ENCODE results near the gene GPATCH2. TPM values are rescaled to one million over a fixed set of nuclear protein-coding genes. Genes with fewer than 3 reads are reported as not detected.

Gene GPATCH2
- total RNA-seq, 2 experiments from 2014 or later = 9.2 to 9.6 TPM

- H3K9me3 Mint-ChIP-seq = no peaks in the 10 kb centered on the region
- no peaks in the 10 kb centered on the region for H3K36me3 ChIP-seq (ENCODE audit: insufficient read depth, low read length)
These were observed 237.0 kb downstream of the GPATCH2 start for GRCh38 chr1:217393896-217394295.

DNA sequence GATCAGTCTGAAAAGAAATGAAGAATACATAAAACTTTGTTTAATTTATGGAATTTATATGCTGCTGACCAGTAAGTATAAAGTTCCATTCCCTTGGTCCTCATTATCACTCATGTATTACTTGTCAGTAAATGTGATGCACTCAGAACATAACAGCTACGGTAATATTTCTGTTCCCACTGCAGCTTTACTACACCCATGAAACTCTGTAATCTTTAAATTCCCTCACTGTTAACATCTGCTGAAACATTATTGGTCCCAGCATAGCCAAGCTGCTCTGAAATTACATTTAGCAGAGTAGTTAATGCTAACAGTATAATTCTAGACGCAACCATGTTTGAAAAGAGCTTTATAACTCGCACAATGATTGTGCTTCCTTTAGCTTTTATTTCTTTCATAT lies 238.4 kb downstream of the GPATCH2 start:
- Mint-ChIP-seq H3K27ac (no peak overlapping the region), H3K4me3 (no peak overlapping the region), H3K4me1 (ENCODE audit: low read depth) (no peaks in the 10 kb centered on the region), H3K9me3 (no peaks in the 10 kb centered on the region), H3K36me3 (ENCODE audit: low read depth) (no peaks in the 10 kb centered on the region), H3K27me3 (no peaks in the 10 kb centered on the region)
- Histone ChIP-seq H3K4me3 (ENCODE audit: low read length) (no peak overlapping the region), H3K36me3 (ENCODE audit: insufficient read depth, low read length) (no peaks in the 10 kb centered on the region), H3K4me1 (ENCODE audit: insufficient read depth, low read length) (no peaks in the 10 kb centered on the region), H3K27me3 (ENCODE audit: control insufficient read depth in 1 of 2, insufficient read depth in 2 of 2, low read length in 2 of 2) (no peaks in the 10 kb centered on the region), H3K27ac (ENCODE audit: low read depth in 1 of 2, low read length in 2 of 2) (no peak overlapping the region), H3K9me3 (ENCODE audit: control insufficient read depth in 1 of 2, insufficient read depth in 1 of 2, low read length in 2 of 2) (peaks cover 0 to 4% of the 10 kb centered on the region in 2 experiments)
- CTCF ChIA-PET = no interaction called here
- no peak for TF ChIP-seq CTCF (IDR thresholded peaks at IDR 0.05)
- intact Hi-C loops (cut with DNase I, micrococcal nuclease) = no loop called here
- DNase-seq (no peak), ATAC-seq (ENCODE audit: poor library complexity) (no peak)
- POLR2A ChIA-PET = no interaction called here

More at GRCh38 chr1:217393896-217394295, 237.0 kb downstream of the GPATCH2 start:
- H3K27ac ChIP-seq (ENCODE audit: low read depth in 1 of 2, low read length in 2 of 2) = no peak overlapping the region
- intact Hi-C loops (cut with DNase I, micrococcal nuclease) = no loop called here
- DNase-seq = no peak
- POLR2A ChIA-PET = no interaction called here
- Mint-ChIP-seq H3K27me3 (no peaks in the 10 kb centered on the region), H3K27ac (no peak overlapping the region), H3K4me3 (no peak overlapping the region), H3K36me3 (ENCODE audit: low read depth) (no peaks in the 10 kb centered on the region), H3K4me1 (ENCODE audit: low read depth) (no peaks in the 10 kb centered on the region)
- no peak for ATAC-seq (ENCODE audit: poor library complexity)
- CTCF ChIA-PET = no interaction called here
- peaks cover 0 to 4% of the 10 kb centered on the region in 2 experiments for H3K9me3 ChIP-seq (ENCODE audit: control insufficient read depth in 1 of 2, insufficient read depth in 1 of 2, low read length in 2 of 2)
- no peak overlapping the region for H3K4me3 ChIP-seq (ENCODE audit: low read length)
- H3K27me3 ChIP-seq (ENCODE audit: control insufficient read depth in 1 of 2, insufficient read depth in 2 of 2, low read length in 2 of 2) = no peaks in the 10 kb centered on the region
- TF ChIP-seq CTCF (IDR thresholded peaks at IDR 0.05) = no peak
- H3K4me1 ChIP-seq (ENCODE audit: insufficient read depth, low read length) = no peaks in the 10 kb centered on the region

DNA sequence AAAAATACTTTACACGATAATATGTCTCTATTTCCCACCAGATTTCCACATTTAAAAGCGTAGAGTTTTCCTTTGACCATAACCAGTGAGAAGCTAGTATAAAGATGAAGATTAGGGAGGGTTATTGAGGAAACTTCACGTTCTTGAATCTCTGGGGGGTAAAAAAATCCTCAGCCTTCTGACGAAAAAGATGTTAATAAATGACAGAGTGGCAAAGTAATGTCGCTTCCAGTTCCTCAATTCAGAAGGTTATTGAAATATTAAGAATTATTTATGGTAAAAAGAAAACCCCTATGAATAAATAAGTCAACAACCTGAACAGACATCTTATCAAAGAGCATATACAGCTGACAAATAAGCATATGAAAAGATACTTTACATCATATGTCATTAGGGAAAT lies 241.0 kb downstream of the GPATCH2 start:
- Mint-ChIP-seq H3K36me3 (ENCODE audit: low read depth) (no peaks in the 10 kb centered on the region), H3K4me1 (ENCODE audit: low read depth) (no peaks in the 10 kb centered on the region), H3K27me3 (no peaks in the 10 kb centered on the region), H3K4me3 (no peak overlapping the region), H3K9me3 (peaks cover 4% of the 10 kb centered on the region), H3K27ac (no peak overlapping the region)
- H3K36me3 ChIP-seq (ENCODE audit: insufficient read depth, low read length) = no peaks in the 10 kb centered on the region
- CTCF ChIA-PET = no interaction called here
- no peak overlapping the region for H3K4me3 ChIP-seq (ENCODE audit: low read length)
- no peak for ATAC-seq (ENCODE audit: poor library complexity)
- POLR2A ChIA-PET = no interaction called here
- no peaks in the 10 kb centered on the region for H3K27me3 ChIP-seq (ENCODE audit: control insufficient read depth in 1 of 2, insufficient read depth in 2 of 2, low read length in 2 of 2)
- DNase-seq = no peak
- no peak for TF ChIP-seq CTCF (IDR thresholded peaks at IDR 0.05)
- H3K4me1 ChIP-seq (ENCODE audit: insufficient read depth, low read length) = no peaks in the 10 kb centered on the region
- H3K9me3 ChIP-seq (ENCODE audit: control insufficient read depth in 1 of 2, insufficient read depth in 1 of 2, low read length in 2 of 2) = peaks cover 0 to 4% of the 10 kb centered on the region in 2 experiments
- no peak overlapping the region for H3K27ac ChIP-seq (ENCODE audit: low read depth in 1 of 2, low read length in 2 of 2)
- intact Hi-C loops (cut with DNase I, micrococcal nuclease) = no loop called here
